GM21576 (cell line): Measurements from ENCODE around the gene NFATC4.

Experiments used
- ATAC-seq: cut with Tn5 transposase; IDR thresholded peaks from one replicate; pipeline ENCODE4 v1.9.1; 2021; ENCODE audit warnings: mild to moderate bottlenecking, moderate library complexity; ENCODE audit not compliant: unreplicated experiment

Gene NFATC4

GRCh38 chr14:24426912-24427536 is 59.0 kb downstream of the NFATC4 start:
- no peak for ATAC-seq

- ATAC-seq: no peak
Observed at GRCh38 chr14:24427537-24428508, 59.8 kb downstream of the NFATC4 start.

GRCh38 chr14:24428628-24429394 is 60.8 kb downstream of the NFATC4 start:
- no peak for ATAC-seq
